Fibroblast of the aortic adventitia (primary cell): ENCODE results near the gene ZFPM1. TPM values are rescaled to one million over a fixed set of nuclear protein-coding genes. Genes with fewer than 3 reads are reported as not detected.

Experiments used
- DNase-seq: peaks from one replicate; pipeline ENCODE4 v3.0.0-alpha.2; 2010; ENCODE audit warnings: low read depth
- H3K4me3 ChIP-seq: 2 replicates; pipeline ENCODE4 v1.5.1; 2011; ENCODE audit warnings: low read depth, mild to moderate bottlenecking, control low read depth, low read length, moderate library complexity
- total RNA-seq: library from RNA; depleted of rRNA; stranded (reverse); fragments of >200 nt; gene quantifications from 2 replicates; pipeline ENCODE4 v1.2.3, GENCODE V29; 2012; ENCODE audit warnings: low replicate concordance
- TF ChIP-seq, protein P1 (sequence below): IDR thresholded peaks from 2 replicates; pipeline ENCODE4 v1.5.1; 2011; ENCODE audit warnings: mild to moderate bottlenecking, low read length, control low read depth, inconsistent platforms; ENCODE audit not compliant: insufficient read depth

Gene ZFPM1
- total RNA-seq, 1 donor: 4.2 TPM

- TF ChIP-seq, protein P1, sequence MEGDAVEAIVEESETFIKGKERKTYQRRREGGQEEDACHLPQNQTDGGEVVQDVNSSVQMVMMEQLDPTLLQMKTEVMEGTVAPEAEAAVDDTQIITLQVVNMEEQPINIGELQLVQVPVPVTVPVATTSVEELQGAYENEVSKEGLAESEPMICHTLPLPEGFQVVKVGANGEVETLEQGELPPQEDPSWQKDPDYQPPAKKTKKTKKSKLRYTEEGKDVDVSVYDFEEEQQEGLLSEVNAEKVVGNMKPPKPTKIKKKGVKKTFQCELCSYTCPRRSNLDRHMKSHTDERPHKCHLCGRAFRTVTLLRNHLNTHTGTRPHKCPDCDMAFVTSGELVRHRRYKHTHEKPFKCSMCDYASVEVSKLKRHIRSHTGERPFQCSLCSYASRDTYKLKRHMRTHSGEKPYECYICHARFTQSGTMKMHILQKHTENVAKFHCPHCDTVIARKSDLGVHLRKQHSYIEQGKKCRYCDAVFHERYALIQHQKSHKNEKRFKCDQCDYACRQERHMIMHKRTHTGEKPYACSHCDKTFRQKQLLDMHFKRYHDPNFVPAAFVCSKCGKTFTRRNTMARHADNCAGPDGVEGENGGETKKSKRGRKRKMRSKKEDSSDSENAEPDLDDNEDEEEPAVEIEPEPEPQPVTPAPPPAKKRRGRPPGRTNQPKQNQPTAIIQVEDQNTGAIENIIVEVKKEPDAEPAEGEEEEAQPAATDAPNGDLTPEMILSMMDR: no peak
- no peak overlapping the region for H3K4me3 ChIP-seq
- DNase-seq: no peak
Measured at GRCh38 chr16:88413631-88414030, 39.4 kb upstream of the ZFPM1 start.

DNA sequence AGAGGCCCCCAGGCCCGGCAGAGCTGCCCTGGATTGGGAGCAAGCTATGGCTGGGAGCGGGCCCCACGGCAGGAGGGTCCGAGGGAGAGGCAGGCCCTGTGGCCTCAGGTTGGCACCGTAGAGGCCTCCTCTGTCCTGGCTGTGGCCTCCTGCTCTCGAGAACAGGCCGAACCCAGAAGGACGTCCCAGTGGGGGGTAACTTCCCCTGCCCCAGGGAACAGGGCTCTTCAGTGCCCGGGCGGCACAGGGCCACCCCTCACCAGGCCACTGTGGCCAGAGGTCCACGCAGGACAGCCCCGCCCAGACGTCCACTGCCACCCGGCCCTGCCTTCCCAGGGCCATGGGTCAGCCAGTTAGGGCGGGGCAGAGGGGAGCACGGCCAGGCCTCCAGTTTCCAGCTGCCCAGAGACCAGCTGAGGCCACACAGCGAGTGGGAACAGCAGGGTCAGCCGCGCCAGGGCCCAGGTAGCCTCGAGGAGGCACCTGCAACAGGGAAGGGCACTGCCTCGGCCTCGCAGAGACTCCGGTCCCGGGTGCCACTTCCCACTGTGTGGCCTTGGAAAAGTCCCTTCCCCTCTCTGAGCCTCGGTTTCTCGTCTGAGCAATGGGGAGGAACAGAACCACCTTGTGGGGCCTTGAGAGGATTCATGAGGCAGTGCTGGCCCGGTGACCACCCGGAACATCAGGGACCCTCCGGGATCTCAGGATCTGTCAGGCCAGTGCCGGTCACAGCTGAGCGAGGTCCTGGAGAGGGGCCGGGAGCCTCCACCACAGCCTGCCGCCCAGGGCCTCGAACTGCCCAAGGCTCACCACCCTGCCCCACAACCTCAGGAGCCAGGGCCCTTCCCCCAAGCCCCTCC, 38.3 kb upstream of the ZFPM1 start:
- no peak overlapping the region for H3K4me3 ChIP-seq
- TF ChIP-seq, protein P1: no peak
- no peak for DNase-seq

DNA sequence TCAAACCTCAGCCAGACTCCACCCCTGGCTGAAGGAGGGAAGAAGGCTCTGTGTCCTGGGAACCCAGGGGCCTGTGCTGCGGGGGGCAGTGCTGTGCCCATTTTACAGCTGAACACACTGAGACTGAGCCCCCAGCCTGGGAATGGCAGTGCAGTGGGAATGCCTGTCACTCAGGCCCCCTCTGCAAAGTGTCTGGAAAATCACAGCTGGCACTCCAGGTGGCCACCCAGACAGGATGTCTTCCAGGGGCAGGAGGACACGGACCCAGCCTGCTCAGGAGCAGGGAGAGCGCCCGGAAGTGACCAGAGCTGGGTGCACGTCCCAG, 37.7 kb upstream of the ZFPM1 start:
- DNase-seq: no peak
- H3K4me3 ChIP-seq: no peak overlapping the region
- TF ChIP-seq, protein P1: no peak

DNA sequence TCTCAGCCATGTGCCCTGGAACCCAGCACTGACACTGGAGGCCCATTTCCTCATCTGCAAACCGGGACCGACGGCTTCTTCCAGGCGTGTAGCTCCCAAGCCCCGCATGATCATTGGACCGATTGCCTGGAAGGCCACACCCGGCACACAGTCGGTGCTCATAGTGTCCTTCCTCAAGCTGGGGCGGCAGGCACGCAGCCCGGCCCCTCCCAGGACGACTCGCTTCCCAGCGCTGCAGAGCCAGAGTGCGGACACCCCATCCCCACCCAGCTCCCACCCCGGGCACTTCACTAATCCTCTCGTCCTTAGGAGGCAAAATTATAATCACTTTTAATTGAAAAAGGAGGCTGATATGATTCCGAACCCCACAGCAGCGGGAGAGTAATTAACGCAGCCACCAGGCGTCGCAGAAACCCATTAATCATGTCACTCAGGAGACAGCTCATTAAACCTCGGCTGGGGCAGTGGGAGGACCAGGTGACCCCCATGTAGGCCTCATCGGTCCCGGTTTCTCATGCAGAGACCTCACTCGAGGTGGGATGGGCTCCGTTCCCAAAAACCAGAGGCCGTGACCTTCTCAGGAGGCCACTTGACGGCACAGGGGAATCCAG, 37.3 kb upstream of the ZFPM1 start:
- TF ChIP-seq, protein P1: no peak
- no peak for DNase-seq

DNA sequence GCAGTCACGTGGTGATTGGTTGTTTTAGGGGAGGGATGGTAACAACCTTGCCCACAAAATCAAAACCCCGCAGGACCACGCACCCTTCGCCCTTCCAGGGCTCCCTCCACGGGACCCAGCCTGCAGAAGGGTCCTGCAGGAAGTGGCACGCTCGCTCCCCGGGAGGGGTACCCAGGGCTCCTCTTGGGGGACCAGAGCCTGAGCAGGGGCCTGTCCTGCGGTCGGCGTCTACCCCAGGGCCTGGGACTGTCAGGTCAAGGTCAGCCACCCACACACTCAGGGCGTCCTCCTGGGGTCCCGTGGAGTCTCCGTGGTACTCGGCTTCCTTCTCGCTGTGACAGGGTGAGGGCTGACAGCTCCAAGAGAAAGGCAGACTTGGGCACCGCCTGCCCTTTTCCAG, 36.4 kb upstream of the ZFPM1 start:
- DNase-seq: no peak
- H3K4me3 ChIP-seq: no peak overlapping the region
- TF ChIP-seq, protein P1: no peak

More for the DNA sequence above, 37.3 kb upstream of the ZFPM1 start:
- no peak overlapping the region for H3K4me3 ChIP-seq

DNA sequence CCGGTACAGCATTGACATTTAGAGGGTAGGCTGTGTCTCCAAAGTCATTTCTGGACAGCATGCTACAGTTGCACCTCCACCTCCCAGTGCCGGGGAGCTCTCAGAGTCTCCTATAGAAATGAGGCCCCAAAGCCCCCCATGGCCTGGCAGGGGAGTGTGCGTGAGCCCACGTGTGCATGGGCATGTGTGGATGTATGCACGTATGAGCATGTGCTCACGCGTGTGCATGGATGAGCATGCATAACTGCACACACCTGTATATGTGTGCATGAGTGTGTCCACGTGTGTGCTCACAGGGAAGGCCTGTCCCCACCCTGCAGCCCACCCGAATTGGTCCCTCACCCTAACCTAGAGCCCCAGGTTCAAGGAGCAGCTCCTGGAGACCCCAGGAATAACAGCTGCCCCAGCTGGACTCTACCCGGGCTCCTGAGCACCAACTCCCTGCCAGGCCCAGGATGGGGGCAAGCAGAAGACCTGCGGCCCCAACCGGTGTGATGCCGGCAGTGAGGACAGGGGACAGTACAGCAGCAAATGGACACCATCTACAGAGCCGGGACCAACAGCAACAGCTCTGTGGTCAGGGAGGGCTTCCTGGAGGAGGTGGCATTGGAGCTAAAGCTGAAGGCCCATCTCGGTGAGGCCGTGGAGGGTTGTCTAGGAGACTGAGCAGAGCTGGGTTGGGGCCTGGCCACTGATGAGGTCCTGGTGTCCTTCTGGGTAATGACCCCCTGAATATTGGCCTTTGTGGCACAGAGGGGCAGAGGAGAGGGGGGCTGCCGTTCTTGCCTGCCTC, 35.2 kb upstream of the ZFPM1 start:
- TF ChIP-seq, protein P1: no peak
- no peak for DNase-seq
- no peak overlapping the region for H3K4me3 ChIP-seq
